Astrocyte (in vitro differentiated cells and primary cell): ENCODE data around the gene CACNA1C. TPM values are rescaled to one million over a fixed set of nuclear protein-coding genes. Genes with fewer than 3 reads are reported as not detected.

Experiments used
- DNase-seq: peaks from one replicate; pipeline ENCODE4 v3.0.0-alpha.2; 2010; ENCODE audit warnings: low read depth
- FAIRE-seq: peaks from 2 replicates; lab custom pipeline; 2011; peaks lifted over from hg19 to GRCh38; lab: Jason Lieb, UNC
- H2AFZ ChIP-seq: 2 replicates; pipeline ENCODE4 v1.6.0; 2012; ENCODE audit warnings: low read depth, low read length, inconsistent platforms
- H3K27ac ChIP-seq: 2 replicates; pipeline ENCODE4 v1.5.1; 2011; ENCODE audit warnings: low read depth, low read length, inconsistent platforms
- H3K27me3 ChIP-seq: 2 replicates; pipeline ENCODE4 v1.6.0; 2011; ENCODE audit warnings: low read length, inconsistent platforms; ENCODE audit not compliant: insufficient read depth
- H3K36me3 ChIP-seq: 2 replicates; pipeline ENCODE4 v1.5.1; 2011; ENCODE audit warnings: low read length, inconsistent platforms; ENCODE audit not compliant: insufficient read depth
- H3K4me1 ChIP-seq: 2 replicates; pipeline ENCODE4 v1.5.1; 2011; ENCODE audit warnings: low read length, inconsistent platforms; ENCODE audit not compliant: insufficient read depth
- H3K4me2 ChIP-seq: 2 replicates; pipeline ENCODE4 v1.6.0; 2012; ENCODE audit warnings: low read length, inconsistent platforms
- H3K4me3 ChIP-seq: 2 replicates; pipeline ENCODE4 v1.5.1; 2011; ENCODE audit warnings: low read depth, mild to moderate bottlenecking, low read length, inconsistent platforms; ENCODE audit not compliant: insufficient read depth
- H3K79me2 ChIP-seq: 2 replicates; pipeline ENCODE4 v1.6.0; 2012; ENCODE audit warnings: mild to moderate bottlenecking, low read length, inconsistent platforms; ENCODE audit not compliant: insufficient read depth
- H3K9ac ChIP-seq: 2 replicates; pipeline ENCODE4 v1.6.0; 2012; ENCODE audit warnings: mild to moderate bottlenecking, low read length, inconsistent platforms
- H3K9me3 ChIP-seq: 2 replicates; pipeline ENCODE4 v1.5.1; 2012; ENCODE audit warnings: low read depth, mild to moderate bottlenecking, low read length, inconsistent platforms; ENCODE audit not compliant: insufficient read depth
- H4K20me1 ChIP-seq: 2 replicates; pipeline ENCODE4 v1.6.0; 2012; ENCODE audit warnings: low read length, inconsistent platforms; ENCODE audit not compliant: insufficient read depth
- H3K27ac Mint-ChIP-seq: one replicate; pipeline ENCODE4 v1.8.0; 2021; ENCODE audit warnings: mild to moderate bottlenecking, mixed read lengths; ENCODE audit not compliant: unreplicated experiment
- H3K27me3 Mint-ChIP-seq: one replicate; pipeline ENCODE4 v1.8.0; 2021; ENCODE audit warnings: low read depth, mixed read lengths; ENCODE audit not compliant: unreplicated experiment
- H3K36me3 Mint-ChIP-seq: one replicate; pipeline ENCODE4 v1.8.0; 2021; ENCODE audit warnings: low read depth, mixed read lengths; ENCODE audit not compliant: unreplicated experiment
- H3K4me1 Mint-ChIP-seq: one replicate; pipeline ENCODE4 v1.8.0; 2021; ENCODE audit warnings: low read depth, mixed read lengths; ENCODE audit not compliant: unreplicated experiment
- H3K4me3 Mint-ChIP-seq: one replicate; pipeline ENCODE4 v1.8.0; 2021; ENCODE audit warnings: mild to moderate bottlenecking, moderate library complexity, mixed read lengths; ENCODE audit not compliant: unreplicated experiment
- H3K9me3 Mint-ChIP-seq: one replicate; pipeline ENCODE4 v1.8.0; 2021; ENCODE audit warnings: mild to moderate bottlenecking, mixed read lengths; ENCODE audit not compliant: unreplicated experiment
- EZH2 ChIP-seq: IDR thresholded peaks from 2 replicates; pipeline ENCODE4 v1.6.1; 2012; ENCODE audit warnings: mild to moderate bottlenecking, low read length, inconsistent platforms; ENCODE audit not compliant: insufficient read depth
- total RNA-seq: library from RNA; stranded (reverse); gene quantifications from 2 replicates; pipeline ENCODE4 v1.2.1, GENCODE V29; 2021
- TF ChIP-seq, protein P1 (sequence below): IDR thresholded peaks from 2 replicates; pipeline ENCODE4 v1.5.1; 2011; ENCODE audit warnings: low read depth, mild to moderate bottlenecking, inconsistent platforms, low read length, moderate library complexity; ENCODE audit not compliant: insufficient read depth

The CACNA1C gene
- total RNA-seq, 1 donor from 2014 or later: 2.1 TPM

DNA sequence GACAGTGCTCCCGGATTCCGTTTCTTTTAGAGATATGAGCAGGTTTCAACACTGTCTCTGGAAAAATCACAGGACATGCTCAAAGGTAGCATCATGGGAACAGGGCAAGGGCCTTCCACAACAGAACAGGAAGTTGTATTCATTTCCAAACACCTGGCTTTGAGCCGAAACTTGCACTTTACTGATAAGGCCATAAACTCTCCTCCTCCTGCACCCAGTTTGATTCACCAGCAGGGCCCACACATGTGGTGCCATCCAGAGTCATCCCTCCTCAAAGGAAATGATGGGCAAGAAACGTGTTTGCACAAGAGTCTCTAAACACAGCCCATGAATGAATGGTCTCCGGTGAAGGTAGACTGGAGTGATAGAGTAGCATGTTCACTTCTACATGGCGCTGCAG lies 473.6 kb downstream of the CACNA1C start:
- Histone ChIP-seq H3K79me2 (no peaks in the 10 kb centered on the region), H3K27me3 (no peaks in the 10 kb centered on the region), H3K4me2 (no peak overlapping the region), H3K36me3 (no peaks in the 10 kb centered on the region), H2AFZ (no peak overlapping the region), H3K4me3 (no peak overlapping the region), H3K9ac (no peak overlapping the region), H3K27ac (no peak overlapping the region), H3K9me3 (no peaks in the 10 kb centered on the region), H4K20me1 (no peaks in the 10 kb centered on the region), H3K4me1 (no peaks in the 10 kb centered on the region)
- DNase-seq (no peak), FAIRE-seq (no peak)
- TF ChIP-seq EZH2: no peak
- Mint-ChIP-seq H3K4me3 (no peak overlapping the region), H3K36me3 (peaks cover 3% of the 10 kb centered on the region), H3K27ac (no peak overlapping the region), H3K27me3 (peaks cover 38% of the 10 kb centered on the region), H3K4me1 (peaks cover 8% of the 10 kb centered on the region), H3K9me3 (peaks cover 2% of the 10 kb centered on the region)

DNA sequence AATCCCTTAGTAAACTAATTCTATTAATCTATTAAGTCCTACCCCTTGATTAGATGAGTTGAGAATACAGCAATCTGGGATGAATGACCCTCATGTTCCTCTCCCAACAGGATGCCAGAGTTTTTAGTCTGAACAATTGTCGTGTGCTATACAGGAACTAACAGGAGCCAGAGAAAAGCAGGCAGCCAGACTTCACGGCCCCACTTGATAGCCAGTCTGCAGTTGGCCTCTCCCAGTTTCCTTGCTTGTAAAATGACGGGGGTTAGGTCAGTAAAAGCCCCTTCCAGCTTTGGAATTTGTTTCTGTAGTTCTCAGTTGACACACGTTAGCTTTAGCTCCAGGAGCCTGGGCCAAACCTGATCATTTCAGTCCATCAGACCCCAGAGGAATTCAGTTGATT lies 475.2 kb downstream of the CACNA1C start:
- no peak overlapping the region for H2AFZ ChIP-seq
- no peak overlapping the region for H3K27ac ChIP-seq
- H3K4me1 ChIP-seq: no peaks in the 10 kb centered on the region
- Mint-ChIP-seq H3K4me3 (no peak overlapping the region), H3K36me3 (peaks cover 3% of the 10 kb centered on the region), H3K4me1 (peaks cover 13% of the 10 kb centered on the region), H3K27ac (no peak overlapping the region), H3K9me3 (no peaks in the 10 kb centered on the region), H3K27me3 (peaks cover 37% of the 10 kb centered on the region)
- no peak for DNase-seq
- FAIRE-seq: no peak
- no peaks in the 10 kb centered on the region for H3K9me3 ChIP-seq
- no peaks in the 10 kb centered on the region for H4K20me1 ChIP-seq
- no peak overlapping the region for H3K4me3 ChIP-seq
- H3K36me3 ChIP-seq: no peaks in the 10 kb centered on the region
- H3K9ac ChIP-seq: no peak overlapping the region
- TF ChIP-seq, protein P1, sequence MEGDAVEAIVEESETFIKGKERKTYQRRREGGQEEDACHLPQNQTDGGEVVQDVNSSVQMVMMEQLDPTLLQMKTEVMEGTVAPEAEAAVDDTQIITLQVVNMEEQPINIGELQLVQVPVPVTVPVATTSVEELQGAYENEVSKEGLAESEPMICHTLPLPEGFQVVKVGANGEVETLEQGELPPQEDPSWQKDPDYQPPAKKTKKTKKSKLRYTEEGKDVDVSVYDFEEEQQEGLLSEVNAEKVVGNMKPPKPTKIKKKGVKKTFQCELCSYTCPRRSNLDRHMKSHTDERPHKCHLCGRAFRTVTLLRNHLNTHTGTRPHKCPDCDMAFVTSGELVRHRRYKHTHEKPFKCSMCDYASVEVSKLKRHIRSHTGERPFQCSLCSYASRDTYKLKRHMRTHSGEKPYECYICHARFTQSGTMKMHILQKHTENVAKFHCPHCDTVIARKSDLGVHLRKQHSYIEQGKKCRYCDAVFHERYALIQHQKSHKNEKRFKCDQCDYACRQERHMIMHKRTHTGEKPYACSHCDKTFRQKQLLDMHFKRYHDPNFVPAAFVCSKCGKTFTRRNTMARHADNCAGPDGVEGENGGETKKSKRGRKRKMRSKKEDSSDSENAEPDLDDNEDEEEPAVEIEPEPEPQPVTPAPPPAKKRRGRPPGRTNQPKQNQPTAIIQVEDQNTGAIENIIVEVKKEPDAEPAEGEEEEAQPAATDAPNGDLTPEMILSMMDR: no peak
- TF ChIP-seq EZH2: no peak
- no peak overlapping the region for H3K4me2 ChIP-seq
- H3K79me2 ChIP-seq: no peaks in the 10 kb centered on the region
- no peaks in the 10 kb centered on the region for H3K27me3 ChIP-seq

DNA sequence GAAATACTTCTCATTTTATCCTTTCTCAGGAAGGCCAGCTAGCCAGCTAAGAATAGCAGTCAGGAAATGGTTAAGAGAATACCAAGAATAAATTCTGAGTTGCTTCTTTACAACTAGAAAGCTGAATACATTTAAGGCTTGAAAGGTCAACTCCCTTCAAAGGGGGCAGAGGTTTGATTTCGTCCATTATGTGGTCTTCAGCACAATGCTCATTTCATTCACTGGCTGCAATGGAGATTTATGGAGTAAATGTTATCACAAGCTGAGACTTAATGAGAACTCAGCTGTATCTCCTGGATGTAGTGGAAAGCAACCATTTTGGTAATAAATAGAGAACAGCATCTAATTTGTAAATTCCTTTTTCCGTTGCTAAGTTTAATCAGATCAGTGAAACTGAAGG lies 477.0 kb downstream of the CACNA1C start:
- Mint-ChIP-seq H3K36me3 (peaks cover 5% of the 10 kb centered on the region), H3K4me1 (peaks cover 13% of the 10 kb centered on the region), H3K9me3 (no peaks in the 10 kb centered on the region), H3K4me3 (no peak overlapping the region), H3K27me3 (peaks cover 40% of the 10 kb centered on the region), H3K27ac (no peak overlapping the region)
- FAIRE-seq: no peak
- no peaks in the 10 kb centered on the region for H4K20me1 ChIP-seq
- TF ChIP-seq, protein P1: no peak
- TF ChIP-seq EZH2: no peak
- no peaks in the 10 kb centered on the region for H3K9me3 ChIP-seq
- no peaks in the 10 kb centered on the region for H3K4me1 ChIP-seq
- H3K79me2 ChIP-seq: no peaks in the 10 kb centered on the region
- H3K9ac ChIP-seq: no peak overlapping the region
- H2AFZ ChIP-seq: no peak overlapping the region
- no peak overlapping the region for H3K4me2 ChIP-seq
- no peak overlapping the region for H3K27ac ChIP-seq
- no peaks in the 10 kb centered on the region for H3K36me3 ChIP-seq
- no peak overlapping the region for H3K4me3 ChIP-seq
- DNase-seq: no peak
- H3K27me3 ChIP-seq: no peaks in the 10 kb centered on the region
